Memory B cell (primary cell): Measurements from ENCODE around the gene MYOT.

Source experiments
- ATAC-seq: fragments of 150-1000 bp; cut with Tn5 transposase; 2 replicates; pipeline ENCODE4 v1.10.0; 2021; ENCODE audit warnings: low read depth, mild to moderate bottlenecking, moderate library complexity
- DNase-seq, 2 donors: peaks; one replicate each; pipeline ENCODE4 v3.0.0; 2022; ENCODE audit warnings: low spot score in 2 of 2
- H3K27ac Mint-ChIP-seq: one replicate; pipeline ENCODE4 v1.8.0; 2022; ENCODE audit warnings: mild to moderate bottlenecking, moderate library complexity, mixed read lengths
- H3K27me3 Mint-ChIP-seq: one replicate; pipeline ENCODE4 v1.8.0; 2022; ENCODE audit warnings: mixed read lengths
- H3K36me3 Mint-ChIP-seq: one replicate; pipeline ENCODE4 v1.8.0; 2022; ENCODE audit warnings: mild to moderate bottlenecking, mixed read lengths
- H3K4me1 Mint-ChIP-seq: one replicate; pipeline ENCODE4 v1.8.0; 2022; ENCODE audit warnings: mixed read lengths
- H3K4me3 Mint-ChIP-seq: one replicate; pipeline ENCODE4 v1.8.0; 2022; ENCODE audit warnings: mild to moderate bottlenecking, moderate library complexity, mixed read lengths
- H3K9me3 Mint-ChIP-seq: one replicate; pipeline ENCODE4 v1.8.0; 2022; ENCODE audit warnings: mixed read lengths

The MYOT gene

DNA sequence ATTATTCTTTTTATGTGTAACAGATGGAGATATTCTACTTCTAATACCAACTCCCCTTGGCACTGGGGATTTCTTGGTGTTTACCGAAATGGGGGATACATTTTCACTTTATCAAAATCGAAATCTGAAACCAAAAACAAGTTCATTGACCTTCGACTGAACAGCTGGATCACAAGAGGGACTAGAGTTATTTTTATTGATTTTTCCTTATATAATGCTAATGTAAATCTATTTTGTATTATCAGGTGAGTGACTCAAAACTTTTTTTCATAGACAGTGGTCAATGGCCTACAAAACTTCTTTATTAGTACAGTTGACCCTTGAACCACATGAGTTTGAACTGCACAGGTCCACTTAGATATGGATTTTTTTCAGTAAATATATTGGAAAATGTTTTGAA is 31.8 kb downstream of the MYOT start:
- no peak overlapping the region for H3K4me3 Mint-ChIP-seq
- DNase-seq (no peak), ATAC-seq (no peak)
- H3K9me3 Mint-ChIP-seq: no peaks in the 10 kb centered on the region
- H3K27ac Mint-ChIP-seq: no peak overlapping the region
- peaks cover 12% of the 10 kb centered on the region for H3K4me1 Mint-ChIP-seq
- no peaks in the 10 kb centered on the region for H3K27me3 Mint-ChIP-seq
- no peaks in the 10 kb centered on the region for H3K36me3 Mint-ChIP-seq

DNA sequence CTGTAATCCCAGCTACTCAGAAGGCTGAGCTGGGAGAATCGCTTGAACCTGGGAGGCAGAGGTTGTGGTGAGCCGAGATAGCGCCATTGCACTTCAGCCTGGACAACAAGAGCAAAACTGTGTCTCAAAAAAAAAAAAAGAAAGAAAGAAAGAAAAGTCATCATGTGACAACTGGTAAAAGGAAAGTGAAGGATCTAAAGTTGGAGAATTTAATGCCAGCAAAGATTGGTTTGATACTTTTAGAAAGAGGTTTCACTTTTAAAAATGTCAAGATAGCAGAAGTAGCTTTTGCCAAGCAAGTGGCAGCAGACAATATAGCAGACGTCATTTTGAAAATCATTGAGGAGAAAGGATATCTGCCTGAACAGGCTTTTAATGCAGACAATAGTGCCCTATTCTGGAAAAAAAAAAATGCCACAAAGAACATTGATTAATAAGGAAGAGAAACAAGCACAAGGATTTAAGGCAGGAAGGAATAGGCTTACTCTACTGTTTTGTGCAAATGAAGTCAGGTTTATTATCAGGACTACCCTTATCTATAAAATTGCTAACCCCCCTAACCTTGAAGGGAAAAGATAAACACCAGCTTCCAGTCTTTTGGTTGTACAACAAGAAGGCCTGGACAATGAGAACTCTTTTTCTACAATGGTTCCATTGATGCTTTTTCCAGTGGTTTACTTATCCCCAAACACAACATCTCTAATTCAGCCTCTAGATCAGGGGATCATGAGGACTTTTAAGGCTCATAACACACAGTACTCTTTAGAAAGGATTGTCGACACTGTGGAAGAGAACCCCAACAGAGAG is 33.6 kb downstream of the MYOT start:
- Mint-ChIP-seq H3K27me3 (no peaks in the 10 kb centered on the region), H3K4me3 (peak overlapping the region; percentile 27)

DNA sequence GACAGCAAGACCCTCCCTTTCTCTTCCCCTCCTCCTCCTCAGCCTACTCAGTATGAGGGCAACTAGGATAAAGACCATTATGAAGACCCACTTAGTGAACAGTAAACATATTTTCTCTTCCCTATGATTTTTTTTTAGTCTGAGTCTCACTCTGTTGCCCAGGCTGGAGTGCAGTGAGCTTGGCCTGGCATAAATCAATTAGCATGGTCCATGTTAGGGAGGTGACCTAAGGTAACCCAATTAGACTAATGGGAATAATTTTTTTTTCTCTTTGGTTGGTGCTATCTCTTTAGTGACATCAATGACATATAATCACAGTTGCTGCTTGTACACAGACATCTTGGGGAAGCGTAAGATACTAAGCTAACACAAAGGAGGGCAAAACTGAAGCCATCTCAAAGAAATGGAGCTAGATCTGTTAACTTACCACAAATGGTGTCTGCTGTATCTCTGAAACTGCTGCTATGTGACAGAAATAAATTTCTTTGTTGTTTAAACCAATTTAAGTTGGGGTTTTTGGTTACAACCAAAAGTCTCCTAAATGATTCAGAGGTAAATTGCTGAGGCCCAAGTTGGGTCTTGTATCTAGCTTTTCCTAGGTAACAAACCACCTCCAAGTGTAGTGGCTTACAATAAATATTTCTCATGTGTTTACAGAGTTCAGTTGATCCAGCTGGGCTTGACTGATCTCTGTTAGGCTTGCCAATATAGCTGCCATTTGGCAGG is 34.9 kb downstream of the MYOT start:
- Mint-ChIP-seq H3K36me3 (no peaks in the 10 kb centered on the region), H3K4me3 (no peak overlapping the region), H3K4me1 (peaks cover 4% of the 10 kb centered on the region), H3K27ac (no peak overlapping the region), H3K27me3 (no peaks in the 10 kb centered on the region), H3K9me3 (no peaks in the 10 kb centered on the region)
- ATAC-seq (no peak), DNase-seq (no peak)

More for the DNA sequence above, 33.6 kb downstream of the MYOT start:
- peak overlapping the region; percentile 8 for H3K27ac Mint-ChIP-seq
- H3K4me1 Mint-ChIP-seq: peaks cover 11% of the 10 kb centered on the region
- no peak for DNase-seq
- H3K36me3 Mint-ChIP-seq: no peaks in the 10 kb centered on the region
- H3K9me3 Mint-ChIP-seq: no peaks in the 10 kb centered on the region
- no peak for ATAC-seq

DNA sequence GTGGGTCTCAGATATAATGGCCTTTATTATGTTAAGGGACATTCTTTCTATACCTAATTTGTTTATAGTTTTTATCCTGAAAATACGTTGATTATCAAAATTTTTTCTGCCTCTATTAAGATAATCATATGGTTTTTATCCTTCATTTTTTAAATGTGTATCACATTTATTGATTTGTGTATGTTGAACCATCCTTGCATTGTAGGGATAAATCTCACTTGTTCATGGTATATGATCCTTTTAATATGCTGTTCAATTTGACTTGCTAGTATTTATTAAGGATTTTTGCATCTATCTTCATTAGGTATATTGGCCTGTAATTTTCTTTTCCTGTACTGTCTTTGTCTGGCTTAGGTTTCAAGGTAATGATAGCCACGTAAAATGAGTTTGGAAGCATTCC is 47.1 kb downstream of the MYOT start:
- H3K27me3 Mint-ChIP-seq: peaks cover 2% of the 10 kb centered on the region
- H3K4me1 Mint-ChIP-seq: no peaks in the 10 kb centered on the region
- DNase-seq (no peak), ATAC-seq (no peak)
- peaks cover 6% of the 10 kb centered on the region for H3K36me3 Mint-ChIP-seq
- peaks cover 7% of the 10 kb centered on the region for H3K9me3 Mint-ChIP-seq
- H3K27ac Mint-ChIP-seq: no peak overlapping the region
- no peak overlapping the region for H3K4me3 Mint-ChIP-seq

DNA sequence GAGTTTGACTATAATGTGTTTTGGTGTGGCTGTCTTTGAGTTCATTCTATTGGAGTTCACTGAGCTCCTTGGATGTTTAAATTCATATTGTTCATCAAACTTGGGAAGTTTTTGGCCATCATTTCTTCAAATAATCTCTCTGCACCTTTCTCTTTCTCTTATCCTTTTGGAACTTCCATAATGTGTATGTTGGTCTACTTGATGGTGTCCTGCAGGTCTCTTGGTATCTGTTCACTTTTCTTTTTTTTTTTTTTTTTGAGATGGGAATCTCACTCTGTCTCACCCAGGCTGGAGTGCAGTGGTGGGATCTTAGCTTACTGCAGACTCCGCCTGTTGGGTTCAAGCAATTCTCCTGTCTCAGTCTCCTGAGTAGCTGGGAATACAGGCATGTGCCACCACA is 49.3 kb downstream of the MYOT start:
- Mint-ChIP-seq H3K9me3 (peaks cover 6% of the 10 kb centered on the region), H3K4me1 (no peaks in the 10 kb centered on the region), H3K36me3 (peaks cover 6% of the 10 kb centered on the region), H3K27ac (no peak overlapping the region), H3K4me3 (no peak overlapping the region), H3K27me3 (no peaks in the 10 kb centered on the region)
- no peak for ATAC-seq
- DNase-seq: no peak

DNA sequence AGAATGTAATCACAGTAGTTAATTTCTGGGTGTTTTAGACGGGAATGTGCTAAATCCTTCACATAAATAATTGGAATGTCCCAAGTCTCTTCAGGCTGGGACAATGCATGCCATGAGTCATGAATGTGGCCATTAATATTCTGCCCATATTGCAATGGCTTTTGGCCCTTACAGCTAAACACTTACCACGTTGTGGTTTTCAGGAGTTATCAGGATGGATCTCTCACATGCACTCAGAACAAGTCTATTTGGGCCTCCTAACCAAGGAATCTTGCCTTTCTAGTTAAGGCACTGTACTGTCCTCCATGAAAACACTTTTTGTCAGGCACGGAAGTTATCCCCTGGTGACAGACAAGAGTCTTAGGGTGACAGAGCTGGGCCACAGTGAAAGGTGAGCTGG is 54.3 kb downstream of the MYOT start:
- Mint-ChIP-seq H3K4me1 (no peaks in the 10 kb centered on the region), H3K36me3 (peaks cover 6% of the 10 kb centered on the region), H3K27me3 (no peaks in the 10 kb centered on the region), H3K4me3 (no peak overlapping the region), H3K27ac (no peak overlapping the region), H3K9me3 (peaks cover 3% of the 10 kb centered on the region)
- DNase-seq (no peak), ATAC-seq (no peak)

DNA sequence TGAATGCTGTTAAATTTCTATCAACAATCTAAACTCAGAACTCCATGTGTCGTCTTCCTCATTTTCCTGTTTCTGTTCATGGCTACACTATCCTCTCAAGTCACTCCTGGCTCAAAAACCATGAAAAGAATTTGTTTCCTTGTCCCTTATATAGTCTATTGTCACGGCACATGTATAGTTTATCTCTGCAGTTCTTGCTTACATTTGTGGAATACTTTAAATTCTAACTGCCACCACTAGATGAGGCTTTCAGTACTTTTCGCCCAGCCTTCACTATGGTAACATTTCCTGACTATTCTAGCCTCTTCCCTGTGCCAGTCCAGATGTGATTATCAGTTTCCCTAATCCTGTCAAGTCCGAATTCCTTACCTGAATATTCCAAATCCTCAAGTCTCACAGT is 56.2 kb downstream of the MYOT start:
- H3K9me3 Mint-ChIP-seq: no peaks in the 10 kb centered on the region
- no peak overlapping the region for H3K27ac Mint-ChIP-seq
- H3K36me3 Mint-ChIP-seq: peaks cover 5% of the 10 kb centered on the region
- no peak for DNase-seq
- H3K4me1 Mint-ChIP-seq: no peaks in the 10 kb centered on the region
- ATAC-seq: no peak
- no peaks in the 10 kb centered on the region for H3K27me3 Mint-ChIP-seq
- no peak overlapping the region for H3K4me3 Mint-ChIP-seq

DNA sequence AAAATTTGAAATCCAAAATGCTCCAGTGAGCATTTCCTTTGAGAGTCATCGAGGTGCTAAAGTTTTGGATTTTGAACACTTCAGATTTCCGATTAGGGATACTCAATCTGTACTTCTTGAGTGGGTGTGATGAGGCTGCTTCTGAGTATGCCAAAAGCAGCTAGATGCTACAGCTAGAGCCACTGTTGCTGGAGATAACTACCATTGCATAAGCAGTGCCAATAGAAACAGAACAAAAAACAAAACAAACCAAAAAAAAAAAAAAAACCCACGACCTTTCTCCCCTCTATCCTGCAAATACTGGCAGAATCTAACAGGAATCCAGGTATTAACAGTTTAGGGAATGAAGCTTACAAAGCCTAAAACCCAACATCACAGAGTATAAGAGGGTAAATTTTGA is 65.1 kb downstream of the MYOT start:
- peaks cover 7% of the 10 kb centered on the region for H3K4me1 Mint-ChIP-seq
- H3K27ac Mint-ChIP-seq: no peak overlapping the region
- ATAC-seq (no peak), DNase-seq (no peak)
- H3K36me3 Mint-ChIP-seq: peaks cover 15% of the 10 kb centered on the region
- H3K9me3 Mint-ChIP-seq: no peaks in the 10 kb centered on the region
- no peaks in the 10 kb centered on the region for H3K27me3 Mint-ChIP-seq
- no peak overlapping the region for H3K4me3 Mint-ChIP-seq

DNA sequence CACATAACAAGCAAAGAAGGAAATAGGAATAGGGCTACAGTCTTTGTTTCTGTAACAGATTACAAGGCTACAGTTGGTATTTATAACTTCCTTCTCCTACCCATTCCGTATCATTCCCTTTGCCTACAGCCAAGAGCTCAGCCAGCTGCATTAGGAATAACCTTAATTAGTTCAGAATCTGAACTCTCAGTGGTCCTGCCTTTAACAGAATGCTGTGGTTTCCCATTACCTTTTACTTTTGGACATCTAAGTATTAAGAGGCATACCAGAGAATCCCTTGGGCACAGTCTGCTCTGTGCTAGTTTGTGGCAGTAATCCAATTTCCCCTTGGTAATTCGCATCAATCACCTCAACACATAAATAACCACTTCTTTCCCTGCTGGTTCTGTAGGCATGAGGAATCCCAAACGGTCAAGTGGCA is 65.8 kb downstream of the MYOT start:
- H3K4me1 Mint-ChIP-seq: peaks cover 7% of the 10 kb centered on the region
- no peak for DNase-seq
- no peak overlapping the region for H3K27ac Mint-ChIP-seq
- no peaks in the 10 kb centered on the region for H3K27me3 Mint-ChIP-seq
- peaks cover 15% of the 10 kb centered on the region for H3K36me3 Mint-ChIP-seq
- H3K9me3 Mint-ChIP-seq: no peaks in the 10 kb centered on the region
- H3K4me3 Mint-ChIP-seq: no peak overlapping the region
- ATAC-seq: no peak

DNA sequence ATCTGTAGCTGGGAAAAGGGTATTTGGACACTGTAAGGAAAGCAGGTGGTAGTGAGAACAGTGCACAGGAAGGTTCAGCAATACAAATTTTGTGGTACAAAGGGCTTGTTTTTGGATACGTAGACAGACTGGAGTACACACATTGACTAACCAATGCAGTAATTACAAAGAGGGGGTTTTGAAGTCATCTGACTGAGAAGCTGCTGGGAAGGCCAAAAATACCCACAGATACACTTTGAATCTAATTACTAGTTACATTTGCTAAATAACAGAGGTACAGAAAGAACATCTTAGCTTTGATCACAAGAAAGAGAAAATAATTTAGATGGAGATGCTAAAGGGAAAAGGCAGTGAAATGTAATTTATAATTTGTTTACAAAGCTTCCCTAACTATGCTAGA is 67.5 kb downstream of the MYOT start:
- DNase-seq: no peak
- Mint-ChIP-seq H3K4me1 (peaks cover 7% of the 10 kb centered on the region), H3K36me3 (peaks cover 22% of the 10 kb centered on the region), H3K27ac (peak overlapping the region; percentile 85), H3K9me3 (no peaks in the 10 kb centered on the region), H3K4me3 (no peak overlapping the region), H3K27me3 (no peaks in the 10 kb centered on the region)
- peak; percentile 38 for ATAC-seq

DNA sequence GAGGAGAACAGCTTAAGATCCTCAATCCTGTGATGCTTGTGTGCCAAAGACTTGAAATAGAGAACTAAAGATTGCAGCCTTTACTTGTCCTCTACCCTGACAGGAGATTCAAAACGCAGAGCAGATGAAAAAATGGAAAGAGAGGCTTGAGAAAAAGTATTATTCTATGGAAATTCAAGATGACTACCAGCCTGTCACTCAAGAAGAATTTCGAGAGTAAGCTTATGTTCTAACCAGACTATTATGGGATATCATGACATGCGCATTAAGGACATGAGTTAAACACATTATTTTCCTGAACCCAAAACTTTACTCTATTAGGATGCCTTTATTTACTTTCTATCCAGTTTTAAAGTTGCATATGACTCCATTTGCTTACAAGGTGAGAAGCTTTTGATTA is 68.0 kb downstream of the MYOT start:
- peak overlapping the region; percentile 85 for H3K27ac Mint-ChIP-seq
- H3K4me3 Mint-ChIP-seq: no peak overlapping the region
- no peaks in the 10 kb centered on the region for H3K27me3 Mint-ChIP-seq
- H3K36me3 Mint-ChIP-seq: peaks cover 22% of the 10 kb centered on the region
- peaks cover 7% of the 10 kb centered on the region for H3K4me1 Mint-ChIP-seq
- H3K9me3 Mint-ChIP-seq: no peaks in the 10 kb centered on the region
- ATAC-seq (peak; percentile 14), DNase-seq (no peak)
